Gastroesophageal sphincter (tissue), 3 donors: Measurements from ENCODE around the gene EEF1A2.

ENCODE experiments used
- CTCF ChIP-seq, 4 experiments: fragments of 200-600 bp in 2 of 4; fragments of 450-650 bp in 2 of 4; sonication (generic) in 1 of 4; IDR thresholded peaks; one replicate each; pipeline ENCODE4 v1.5.1; 2017 to 2019; ENCODE audit warnings: antibody characterized with exemption in 4 of 4, mild to moderate bottlenecking in 2 of 4, moderate library complexity in 2 of 4
- EP300 ChIP-seq: sonication (generic); formaldehyde crosslinking; IDR thresholded peaks from one replicate; pipeline ENCODE4 v1.6.1; 2017; ENCODE audit warnings: antibody characterized with exemption, mild to moderate bottlenecking
- POLR2A ChIP-seq, 2 donors: fragments of 450-650 bp; IDR thresholded peaks; one replicate each; pipeline ENCODE4 v1.6.1; 2017; ENCODE audit warnings: antibody characterized with exemption in 2 of 2, mild to moderate bottlenecking in 2 of 2, moderate library complexity in 1 of 2
- POLR2AphosphoS5 ChIP-seq: sonication (generic); formaldehyde crosslinking; IDR thresholded peaks from one replicate; pipeline ENCODE4 v1.6.1; 2017; ENCODE audit warnings: antibody characterized with exemption

GRCh38 chr20:63442100-63442493, 56.8 kb downstream of the EEF1A2 start:
- TF ChIP-seq CTCF (IDR thresholded peaks at IDR 0.05) (peak in 2 of 4 experiments; percentile 20 to 40), POLR2A (IDR thresholded peaks at IDR 0.05) (no peak), EP300 (no peak), POLR2AphosphoS5 (no peak)
